ENCODE results near the gene FXYD3. TPM values are rescaled to one million over a fixed set of nuclear protein-coding genes. Genes with fewer than 3 reads are reported as not detected.
A peak's percentile ranks its signal among the peaks of the same experiment; 100 is the strongest.

Gene FXYD3
- total and polyA plus RNA-seq, 2 donors: 22.8 to 175 TPM

DNA sequence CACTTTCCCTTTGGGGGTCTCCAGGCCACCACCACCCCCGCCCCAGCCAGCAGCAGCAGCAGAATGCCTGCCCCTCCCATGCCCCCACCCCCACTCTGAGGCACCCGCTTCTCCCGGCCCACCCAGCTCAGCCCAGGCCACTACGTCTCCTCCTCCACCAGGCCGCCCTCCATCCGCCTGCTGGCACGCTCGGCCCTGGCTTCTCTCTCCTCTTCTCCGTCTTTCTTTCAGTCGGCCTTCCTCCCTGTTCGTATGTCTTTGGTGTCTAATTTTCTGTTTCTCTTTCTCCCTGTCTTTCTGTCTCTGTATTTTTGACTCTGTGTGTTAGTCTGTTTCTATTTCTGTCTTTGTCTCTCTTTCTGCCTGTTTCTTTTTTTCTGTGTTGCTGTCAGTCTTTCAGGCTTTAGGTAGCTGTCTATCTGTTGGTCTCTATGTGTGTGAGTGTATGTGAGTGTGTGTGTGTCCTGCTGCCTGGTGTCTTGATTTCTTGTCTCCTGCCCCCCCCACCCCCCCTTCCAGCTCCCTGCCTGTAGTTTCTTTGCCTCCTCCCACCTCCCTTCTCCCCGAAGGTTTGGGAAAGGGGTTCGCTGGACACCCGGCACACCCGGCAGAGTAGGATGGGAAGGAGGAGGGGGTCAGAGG is 19.1 kb downstream of the FXYD3 start, which contains the start of gene LGI4:
Gene LGI4 (minus strand): TSS at position 459 of the 642 bp plus-strand sequence. CDS start 379 bp downstream, at position 80.
- 93% methylated on average over 15 of the region's 15 CpGs for WGBS
- Histone ChIP-seq H3K4me1 (ENCODE audit: control insufficient read depth in 2 of 2, insufficient read depth in 2 of 2, low read length in 2 of 2) (peaks cover 0 to 5% of the 10 kb centered on the region in 2 donors), H3K36me3 (ENCODE audit: control insufficient read depth in 2 of 2, insufficient read depth in 2 of 2, low read length in 1 of 2) (no peaks in the 10 kb centered on the region), H3K9me3 (ENCODE audit: control insufficient read depth in 2 of 2, insufficient read depth in 1 of 2, low read length in 1 of 2) (no peaks in the 10 kb centered on the region), H3K27me3 (ENCODE audit: control insufficient read depth in 2 of 2, insufficient read depth in 1 of 2, low read length in 1 of 2) (peaks cover 0 to 7% of the 10 kb centered on the region in 2 donors), H3K27ac (ENCODE audit: low read depth in 1 of 2, low read length in 1 of 2) (no peak within 1 kb of the TSS), H3K4me3 (ENCODE audit: low read length in 2 of 2) (no peak within 1 kb of the TSS)
- DNase-seq (ENCODE audit: low read depth in 6 of 9, low spot score in 9 of 9): no peak

DNA sequence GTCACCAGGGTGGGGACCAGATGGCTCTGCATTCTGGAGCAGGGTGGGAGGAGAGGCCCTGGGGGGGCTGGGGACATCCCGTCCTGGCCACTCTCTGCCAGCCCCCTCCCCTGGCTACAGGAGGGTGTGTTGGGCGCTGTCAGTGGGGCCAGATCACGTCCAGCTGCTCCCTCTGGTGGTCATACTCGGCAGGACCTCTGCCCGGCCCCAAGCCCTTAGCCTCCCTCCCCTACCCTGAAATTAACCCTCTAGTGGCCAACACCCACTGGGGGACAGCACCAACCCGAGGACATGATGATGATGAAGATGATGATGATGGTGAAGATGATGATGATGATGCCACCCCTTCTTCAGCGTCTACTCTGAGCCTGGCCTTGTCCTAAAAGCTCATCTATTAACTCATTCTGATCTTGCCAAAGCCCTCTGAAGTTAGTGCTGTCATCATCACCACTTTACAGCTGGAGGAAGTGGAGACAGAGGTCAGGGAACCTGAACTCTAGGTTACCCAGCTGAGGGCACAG is 19.8 kb downstream of the FXYD3 start:
- Histone ChIP-seq H3K4me1 (ENCODE audit: control insufficient read depth in 2 of 2, insufficient read depth in 2 of 2, low read length in 2 of 2) (peaks cover 0 to 5% of the 10 kb centered on the region in 2 donors), H3K9me3 (ENCODE audit: control insufficient read depth in 2 of 2, insufficient read depth in 1 of 2, low read length in 1 of 2) (no peaks in the 10 kb centered on the region), H3K27me3 (ENCODE audit: control insufficient read depth in 2 of 2, insufficient read depth in 1 of 2, low read length in 1 of 2) (peaks cover 0 to 13% of the 10 kb centered on the region in 2 donors), H3K36me3 (ENCODE audit: control insufficient read depth in 2 of 2, insufficient read depth in 2 of 2, low read length in 1 of 2) (no peaks in the 10 kb centered on the region), H3K27ac (ENCODE audit: low read depth in 1 of 2, low read length in 1 of 2) (no peak overlapping the region), H3K4me3 (ENCODE audit: low read length in 2 of 2) (no peak overlapping the region)
- peak in 3 of 9 donors; percentile 56 to 66 (median 62) for DNase-seq (ENCODE audit: low read depth in 6 of 9, low spot score in 9 of 9)
- WGBS: 2% methylated on average over 7 of the region's 7 CpGs

DNA sequence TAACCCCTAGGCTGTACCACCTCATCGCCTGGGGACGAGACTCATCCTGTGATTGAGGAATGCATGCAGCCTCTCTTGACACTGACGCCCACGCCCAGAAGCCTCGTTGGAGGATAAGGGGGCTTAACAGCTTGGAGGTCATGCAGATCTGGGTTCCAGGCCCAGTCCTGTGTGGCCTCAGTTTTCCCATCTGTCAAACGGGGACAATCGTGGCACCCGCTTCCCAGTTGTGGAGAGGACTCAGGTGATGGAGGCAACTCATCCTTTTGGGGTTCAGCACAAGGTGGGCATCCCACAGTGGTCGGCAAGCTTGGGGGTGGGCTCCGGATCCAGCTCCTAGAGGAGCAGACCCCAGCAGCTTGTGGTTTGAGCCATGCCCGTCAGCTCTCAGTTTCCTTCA is 20.6 kb downstream of the FXYD3 start:
- Histone ChIP-seq H3K9me3 (ENCODE audit: control insufficient read depth in 2 of 2, insufficient read depth in 1 of 2, low read length in 1 of 2) (no peaks in the 10 kb centered on the region), H3K36me3 (ENCODE audit: control insufficient read depth in 2 of 2, insufficient read depth in 2 of 2, low read length in 1 of 2) (no peaks in the 10 kb centered on the region), H3K4me1 (ENCODE audit: control insufficient read depth in 2 of 2, insufficient read depth in 2 of 2, low read length in 2 of 2) (peaks cover 0 to 8% of the 10 kb centered on the region in 2 donors), H3K27ac (ENCODE audit: low read depth in 1 of 2, low read length in 1 of 2) (no peak overlapping the region), H3K27me3 (ENCODE audit: control insufficient read depth in 2 of 2, insufficient read depth in 1 of 2, low read length in 1 of 2) (peaks cover 0 to 16% of the 10 kb centered on the region in 2 donors), H3K4me3 (ENCODE audit: low read length in 2 of 2) (no peak overlapping the region)
- no peak for DNase-seq (ENCODE audit: low read depth in 6 of 9, low spot score in 9 of 9)
- 89% methylated on average over 11 of the region's 11 CpGs for WGBS

DNA sequence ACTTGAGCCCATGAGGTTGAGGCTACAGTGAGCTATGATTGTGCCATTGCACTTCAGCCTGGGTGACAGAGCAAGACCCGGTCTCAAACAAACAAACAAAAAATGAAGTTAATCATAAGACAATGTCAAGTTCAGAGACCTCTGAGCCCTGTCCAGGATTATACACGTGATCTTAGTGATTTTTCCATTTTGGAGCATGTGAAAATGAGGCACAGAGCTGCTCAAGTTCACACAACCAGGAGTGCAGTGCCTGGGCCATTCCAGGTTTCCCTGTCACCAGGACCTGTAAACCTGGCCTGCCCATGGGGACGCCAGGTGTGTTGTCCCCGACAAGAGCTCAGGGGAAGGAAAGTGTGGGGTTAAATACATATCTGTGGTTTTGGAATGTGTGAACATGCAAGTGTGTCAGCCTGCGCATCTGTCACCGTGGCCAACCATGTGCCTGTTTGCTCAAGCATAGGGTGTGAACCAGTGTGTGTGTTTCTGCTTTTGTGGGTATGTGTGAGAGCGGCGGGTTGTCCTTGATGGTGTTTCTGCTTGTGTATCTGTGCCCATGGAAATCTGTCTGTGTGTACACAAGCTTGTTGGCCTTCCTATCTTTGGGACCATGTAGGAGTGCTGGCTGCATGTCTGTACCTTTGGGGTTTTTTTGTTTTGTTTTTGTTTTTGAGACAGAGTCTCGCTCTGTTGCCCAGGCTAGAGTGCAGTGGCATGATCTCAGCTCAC is 21.5 kb downstream of the FXYD3 start:
- Histone ChIP-seq H3K27ac (ENCODE audit: low read depth in 1 of 2, low read length in 1 of 2) (no peak overlapping the region), H3K4me3 (ENCODE audit: low read length in 2 of 2) (no peak overlapping the region), H3K9me3 (ENCODE audit: control insufficient read depth in 2 of 2, insufficient read depth in 1 of 2, low read length in 1 of 2) (no peaks in the 10 kb centered on the region), H3K36me3 (ENCODE audit: control insufficient read depth in 2 of 2, insufficient read depth in 2 of 2, low read length in 1 of 2) (no peaks in the 10 kb centered on the region), H3K4me1 (ENCODE audit: control insufficient read depth in 2 of 2, insufficient read depth in 2 of 2, low read length in 2 of 2) (peaks cover 4 to 15% of the 10 kb centered on the region in 2 donors), H3K27me3 (ENCODE audit: control insufficient read depth in 2 of 2, insufficient read depth in 1 of 2, low read length in 1 of 2) (peaks cover 8 to 25% of the 10 kb centered on the region in 2 donors)
- 67% methylated on average over 9 of the region's 9 CpGs for WGBS
- no peak for DNase-seq (ENCODE audit: low read depth in 6 of 9, low spot score in 9 of 9)

DNA sequence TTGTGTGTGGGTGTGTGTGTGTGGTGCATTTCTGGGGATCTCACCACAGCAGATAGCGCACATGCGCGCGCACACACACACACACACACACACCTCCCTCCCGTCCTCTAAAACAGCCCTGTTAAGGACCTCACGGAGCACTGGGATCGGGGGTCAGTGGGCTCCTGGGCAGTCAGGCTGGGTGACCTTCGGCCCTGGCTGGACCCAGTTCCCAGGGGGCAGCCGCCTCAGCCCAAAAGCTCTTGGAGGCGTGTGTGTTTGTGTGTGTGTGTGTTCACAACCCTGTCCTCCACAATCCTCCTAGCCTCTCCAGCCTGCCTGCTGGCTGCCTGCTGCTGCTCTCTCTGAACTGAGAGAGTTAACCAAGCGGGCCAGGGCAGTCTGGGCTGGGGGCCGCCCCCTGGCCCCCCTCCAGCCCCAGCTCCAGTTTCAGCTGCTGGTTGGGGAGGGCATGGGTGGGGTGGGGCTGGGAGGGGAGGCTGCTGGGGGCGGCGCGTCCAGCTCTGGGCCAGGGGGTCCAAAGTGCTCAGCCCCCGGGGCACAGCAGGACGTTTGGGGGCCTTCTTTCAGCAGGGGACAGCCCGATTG is 22.8 kb downstream of the FXYD3 start, which contains the start of gene FXYD1:
Gene FXYD1 (plus strand): TSS at position 520 of the 588 bp plus-strand sequence. CDS start 1,256 bp downstream, outside the sequence.
- Histone ChIP-seq H3K27me3 (ENCODE audit: control insufficient read depth in 2 of 2, insufficient read depth in 1 of 2, low read length in 1 of 2) (peaks cover 18 to 36% of the 10 kb centered on the region in 2 donors), H3K27ac (ENCODE audit: low read depth in 1 of 2, low read length in 1 of 2) (no peak within 1 kb of the TSS), H3K9me3 (ENCODE audit: control insufficient read depth in 2 of 2, insufficient read depth in 1 of 2, low read length in 1 of 2) (no peaks in the 10 kb centered on the region), H3K36me3 (ENCODE audit: control insufficient read depth in 2 of 2, insufficient read depth in 2 of 2, low read length in 1 of 2) (no peaks in the 10 kb centered on the region), H3K4me1 (ENCODE audit: control insufficient read depth in 2 of 2, insufficient read depth in 2 of 2, low read length in 2 of 2) (peaks cover 7 to 25% of the 10 kb centered on the region in 2 donors), H3K4me3 (ENCODE audit: low read length in 2 of 2) (no peak within 1 kb of the TSS)
- 93% methylated on average over 18 of the region's 18 CpGs for WGBS
- no peak for DNase-seq (ENCODE audit: low read depth in 6 of 9, low spot score in 9 of 9)

DNA sequence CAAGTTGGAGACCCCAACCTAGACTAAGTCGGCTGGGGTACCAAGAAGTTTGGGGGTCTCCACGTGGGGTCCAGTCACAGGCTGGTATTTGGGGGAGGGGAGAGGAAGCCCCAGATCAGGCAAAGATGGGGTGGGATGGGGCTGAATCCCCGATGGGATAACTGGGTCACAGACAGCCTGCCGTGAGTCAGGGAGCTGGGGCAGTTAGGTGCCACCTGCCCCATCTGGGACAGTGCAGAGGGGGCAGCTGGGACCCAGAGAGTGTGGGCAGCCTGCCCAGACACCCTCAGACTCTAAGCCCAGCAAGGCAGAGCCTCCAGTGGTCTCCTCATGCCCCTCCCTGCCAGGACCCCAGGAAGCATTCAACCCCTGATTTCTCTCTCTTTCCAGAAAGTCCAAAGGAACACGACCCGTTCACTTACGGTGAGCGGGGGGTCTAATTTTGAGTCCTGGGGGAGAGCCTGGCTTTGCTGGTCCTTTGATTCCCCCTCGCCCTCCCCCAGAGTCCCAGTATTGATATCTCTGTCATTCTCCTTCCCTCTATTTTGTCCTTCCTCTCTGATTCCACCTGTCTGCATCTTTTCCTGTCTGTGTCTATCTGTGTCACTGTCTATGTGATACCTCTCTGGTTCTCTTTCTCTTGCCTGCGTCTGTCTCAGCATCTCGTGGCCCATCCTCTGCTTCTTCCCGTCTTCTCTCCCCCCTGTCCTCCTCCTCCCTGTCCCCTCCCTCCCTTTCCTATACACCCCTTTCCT is 24.8 kb downstream of the FXYD3 start:
- peaks cover 7 to 24% of the 10 kb centered on the region in 2 donors for H3K4me1 ChIP-seq (ENCODE audit: control insufficient read depth in 2 of 2, insufficient read depth in 2 of 2, low read length in 2 of 2)
- H3K36me3 ChIP-seq (ENCODE audit: control insufficient read depth in 2 of 2, insufficient read depth in 2 of 2, low read length in 1 of 2): no peaks in the 10 kb centered on the region
- no peaks in the 10 kb centered on the region for H3K9me3 ChIP-seq (ENCODE audit: control insufficient read depth in 2 of 2, insufficient read depth in 1 of 2, low read length in 1 of 2)
- no peak overlapping the region for H3K4me3 ChIP-seq (ENCODE audit: low read length in 2 of 2)
- WGBS: 69% methylated on average over 12 of the region's 12 CpGs
- H3K27me3 ChIP-seq (ENCODE audit: control insufficient read depth in 2 of 2, insufficient read depth in 1 of 2, low read length in 1 of 2): peaks cover 24 to 56% of the 10 kb centered on the region in 2 donors
- H3K27ac ChIP-seq (ENCODE audit: low read depth in 1 of 2, low read length in 1 of 2): no peak overlapping the region
- no peak for DNase-seq (ENCODE audit: low read depth in 6 of 9, low spot score in 9 of 9)

DNA sequence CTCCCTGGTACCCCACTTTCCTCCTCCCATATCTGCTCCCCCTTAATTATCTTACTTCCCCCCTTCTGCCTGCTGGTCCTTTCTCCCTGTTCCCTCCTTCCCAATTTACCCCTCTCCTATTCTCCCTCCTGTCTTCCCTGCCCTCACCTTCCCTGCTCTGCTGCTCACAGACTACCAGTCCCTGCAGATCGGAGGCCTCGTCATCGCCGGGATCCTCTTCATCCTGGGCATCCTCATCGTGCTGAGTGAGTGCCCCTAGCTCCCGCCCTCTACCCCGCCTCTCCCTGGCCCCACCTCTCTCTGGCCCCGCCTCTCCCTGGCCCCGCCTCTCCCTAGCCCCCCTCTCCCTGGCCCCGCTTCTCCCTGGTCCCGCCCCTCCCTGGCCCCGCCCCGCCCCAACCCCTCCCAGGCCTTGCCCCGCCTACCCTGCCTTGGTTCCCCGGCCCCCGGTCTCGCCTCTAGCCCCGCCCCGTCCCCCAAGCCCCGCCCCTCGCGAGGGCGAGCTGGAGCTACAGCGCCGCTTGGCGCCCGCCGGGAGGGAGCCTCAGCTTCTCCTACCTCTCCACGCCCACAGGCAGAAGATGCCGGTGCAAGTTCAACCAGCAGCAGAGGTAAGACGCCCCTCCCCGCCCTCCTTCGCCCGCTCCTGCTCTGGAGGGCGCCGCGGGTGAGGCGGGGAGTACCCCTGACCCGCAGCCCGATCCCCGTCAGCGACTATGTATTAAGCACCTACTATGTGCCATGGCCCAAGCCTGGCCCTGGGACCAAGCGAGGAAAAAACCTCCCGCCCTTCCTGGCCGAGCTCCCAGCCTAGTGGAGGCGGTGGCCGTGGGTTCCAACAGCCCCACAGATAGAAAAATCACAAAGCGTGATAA is 25.6 kb downstream of the FXYD3 start:
- peaks cover 7 to 22% of the 10 kb centered on the region in 2 donors for H3K4me1 ChIP-seq (ENCODE audit: control insufficient read depth in 2 of 2, insufficient read depth in 2 of 2, low read length in 2 of 2)
- H3K27me3 ChIP-seq (ENCODE audit: control insufficient read depth in 2 of 2, insufficient read depth in 1 of 2, low read length in 1 of 2): peaks cover 24 to 59% of the 10 kb centered on the region in 2 donors
- no peaks in the 10 kb centered on the region for H3K36me3 ChIP-seq (ENCODE audit: control insufficient read depth in 2 of 2, insufficient read depth in 2 of 2, low read length in 1 of 2)
- DNase-seq (ENCODE audit: low read depth in 6 of 9, low spot score in 9 of 9): peak in 6 of 9 donors; percentile 59 to 88 (median 77)
- H3K4me3 ChIP-seq (ENCODE audit: low read length in 2 of 2): peak overlapping the region in 1 of 2 donors; percentile 6
- H3K27ac ChIP-seq (ENCODE audit: low read depth in 1 of 2, low read length in 1 of 2): no peak overlapping the region
- WGBS: 2% methylated on average over 48 of the region's 48 CpGs
- no peaks in the 10 kb centered on the region for H3K9me3 ChIP-seq (ENCODE audit: control insufficient read depth in 2 of 2, insufficient read depth in 1 of 2, low read length in 1 of 2)

Data from thymus (tissue), 11 donors.